Germinal center (tissue), 1 donor: ENCODE measurements around the gene DYRK1A.
A peak's percentile ranks its signal among the peaks of the same experiment; 100 is the strongest.
"Not testable (repeated sequence)": the region's sequence is repeated elsewhere in the genome, so short reads cannot be mapped to it uniquely, and the experiment has no call there.

Source experiments
- DNase-seq: peaks from one replicate; pipeline ENCODE4 v3.0.0; 2012; ENCODE audit warnings: mixed read lengths, low spot score

DYRK1A gene

GRCh38 chr21:37366482-37367316, at the start of gene DYRK1A:
Gene DYRK1A (plus strand): TSS chr21:37366773. CDS start chr21:37420375, 53,602 bp downstream.
- peak; percentile 99 for DNase-seq

GRCh38 chr21:37319551-37319950, 47.0 kb upstream of the DYRK1A start:
- no peak for DNase-seq

DNA sequence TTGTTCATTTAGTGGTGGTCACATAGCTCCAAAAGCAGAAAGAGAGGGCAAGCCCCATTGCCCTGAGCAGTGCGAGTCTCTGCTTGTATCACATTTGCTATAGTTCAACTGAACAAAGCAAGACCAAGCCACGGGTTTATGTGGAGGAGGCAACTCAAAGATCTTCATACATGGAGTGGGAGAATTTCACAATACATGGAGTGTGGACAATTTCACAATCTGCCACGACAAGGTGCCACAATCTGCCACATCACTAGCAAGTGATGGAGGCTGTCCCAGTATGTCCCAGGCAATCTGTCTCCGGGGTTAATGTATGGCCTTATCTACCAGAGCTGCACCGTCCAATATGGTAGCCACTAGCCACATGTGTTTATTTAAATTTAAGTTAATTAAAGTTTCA, 44.5 kb upstream of the DYRK1A start:
- no peak for DNase-seq

- DNase-seq: no peak
These were observed 42.0 kb upstream of the DYRK1A start for GRCh38 chr21:37324558-37324957.

- DNase-seq: not testable (repeated sequence)
These were observed 38.4 kb upstream of the DYRK1A start for GRCh38 chr21:37328147-37328546.

GRCh38 chr21:37331411-37331810, 35.2 kb upstream of the DYRK1A start:
- DNase-seq: no peak

DNA sequence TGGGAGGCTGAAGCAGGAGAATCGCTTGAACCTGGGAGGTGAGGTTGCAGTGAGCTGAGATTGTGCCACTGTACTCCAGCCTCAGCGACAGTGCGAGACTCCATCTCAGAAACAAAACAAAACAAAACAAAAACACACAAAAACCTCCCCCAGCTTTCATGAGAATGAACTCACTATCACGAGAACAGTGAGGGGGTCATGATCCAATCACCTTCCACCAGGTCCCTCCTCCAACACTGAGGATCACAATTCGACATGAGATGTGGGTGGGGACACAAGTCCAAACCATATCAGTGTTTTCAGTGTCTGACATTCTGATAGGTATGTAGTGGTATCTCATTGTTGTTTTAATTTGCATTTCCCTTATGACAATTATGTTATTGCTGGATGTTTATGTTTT, 31.5 kb upstream of the DYRK1A start:
- DNase-seq: no peak

- no peak for DNase-seq
These were observed 29.4 kb upstream of the DYRK1A start for GRCh38 chr21:37337179-37337578.

GRCh38 chr21:37337831-37338230, 28.7 kb upstream of the DYRK1A start:
- DNase-seq: no peak

- no peak for DNase-seq
These were observed 27.7 kb upstream of the DYRK1A start for GRCh38 chr21:37338671-37339551.

GRCh38 chr21:37339552-37339939, 27.0 kb upstream of the DYRK1A start:
- no peak for DNase-seq

GRCh38 chr21:37341254-37341960, 25.2 kb upstream of the DYRK1A start:
- no peak for DNase-seq

DNA sequence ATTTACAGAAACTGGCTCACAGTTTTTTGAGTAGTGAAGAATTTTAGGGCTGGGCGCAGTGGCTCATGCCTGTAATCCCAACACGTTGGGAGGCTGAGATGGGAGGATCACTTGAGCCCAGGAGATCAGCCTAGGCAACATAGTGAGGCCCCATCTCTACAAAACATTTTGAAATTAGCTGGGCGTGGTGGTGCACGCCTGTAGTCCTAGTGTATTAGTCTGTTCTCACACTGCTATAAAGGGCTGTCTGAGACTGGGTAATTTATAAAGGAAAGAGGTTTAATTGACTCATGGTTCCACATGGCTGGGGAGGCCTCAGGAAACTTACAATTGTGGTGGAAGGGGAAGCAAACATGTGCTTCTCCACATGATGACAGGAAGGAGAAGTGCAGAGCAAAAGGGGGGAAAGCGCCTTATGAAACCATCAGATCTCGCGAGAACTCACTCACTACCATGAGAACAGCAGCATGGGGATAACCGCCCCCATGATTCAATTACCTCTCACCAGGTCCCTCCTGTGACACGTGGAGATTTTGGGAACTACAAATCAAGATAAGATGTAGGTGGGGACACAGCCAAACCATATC, 24.4 kb upstream of the DYRK1A start:
- no peak for DNase-seq

GRCh38 chr21:37346841-37347430, 19.6 kb upstream of the DYRK1A start:
- no peak for DNase-seq

GRCh38 chr21:37348664-37349063, 17.9 kb upstream of the DYRK1A start:
- no peak for DNase-seq

DNA sequence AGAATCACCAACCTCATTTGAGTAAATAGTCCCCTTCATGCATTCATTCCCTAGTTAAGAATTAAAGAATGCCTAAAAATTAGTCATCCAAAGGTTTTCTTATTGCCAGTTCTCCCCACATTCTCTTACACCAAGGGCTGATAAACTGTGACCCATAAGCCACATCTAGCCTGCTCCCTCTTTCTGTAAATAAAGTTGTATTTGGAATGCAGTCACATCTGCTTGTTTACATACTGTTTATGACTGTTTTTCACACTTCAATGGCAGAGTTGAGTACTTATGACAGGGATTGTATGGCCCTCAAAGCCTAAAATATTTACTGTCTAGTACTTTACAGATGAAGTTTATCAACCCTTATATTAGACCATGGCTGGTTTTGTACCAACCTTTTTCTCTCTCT, 16.1 kb upstream of the DYRK1A start:
- DNase-seq: no peak

DNA sequence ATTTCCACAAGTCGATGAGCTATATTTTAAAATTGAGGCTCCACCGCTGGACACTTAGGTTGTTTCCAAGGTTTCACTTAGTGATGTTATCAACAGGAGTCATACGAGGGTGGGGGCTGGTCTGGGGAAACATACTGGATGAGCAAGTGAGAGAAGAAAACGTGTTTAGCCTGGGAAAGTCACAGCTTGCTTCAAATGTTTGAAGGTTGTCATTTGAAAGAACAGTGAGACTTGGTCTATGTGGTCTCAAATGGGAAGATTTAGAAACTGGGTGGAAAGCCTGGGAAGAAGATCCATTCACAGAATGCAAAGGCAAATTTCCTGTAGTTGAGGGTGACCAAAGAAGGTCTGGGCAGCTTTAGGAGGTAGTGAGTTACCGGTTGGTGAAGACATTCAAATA, 9.9 kb upstream of the DYRK1A start:
- DNase-seq: no peak

GRCh38 chr21:37357691-37358090, 8.9 kb upstream of the DYRK1A start:
- DNase-seq: no peak

- DNase-seq: no peak
These were observed 8.2 kb upstream of the DYRK1A start for GRCh38 chr21:37358397-37358796.

GRCh38 chr21:37363936-37364335, 2.6 kb upstream of the DYRK1A start:
- no peak for DNase-seq

DNA sequence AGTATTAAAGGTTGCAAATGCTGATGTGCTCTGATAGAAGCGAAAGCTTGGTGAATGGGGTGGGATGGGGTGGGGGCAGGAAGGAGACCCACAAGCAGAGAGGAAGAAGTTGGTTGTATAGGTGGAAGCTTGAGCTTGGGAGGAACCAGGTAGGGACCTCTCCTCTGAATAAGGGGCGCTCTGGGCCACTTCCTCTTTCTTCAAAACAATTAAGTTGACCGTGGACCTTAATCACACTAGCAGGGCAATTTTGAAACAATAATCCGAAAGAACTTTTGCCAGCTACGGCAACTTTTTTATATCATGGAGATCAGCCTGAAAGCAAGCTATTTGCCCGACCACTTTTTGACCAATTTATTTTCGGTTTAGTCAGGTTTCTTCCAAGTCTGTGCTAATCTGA, 1.9 kb upstream of the DYRK1A start:
- DNase-seq: peak; percentile 38
